AG04450 (cell line): Measurements from ENCODE around the gene SCO1. TPM values are rescaled to one million over a fixed set of nuclear protein-coding genes. Genes with fewer than 3 reads are reported as not detected.

ENCODE experiments used
- CTCF ChIA-PET: fragments of 300-600, 350-600 bp; formaldehyde crosslinking; extraction: SDS; loops from one replicate; lab custom pipeline; 2022; ENCODE audit warnings: antibody characterized with exemption, inconsistent platforms; lab: Charles Lee
- POLR2A ChIA-PET: fragments of 350-600 bp; formaldehyde crosslinking; extraction: SDS; loops from one replicate; lab custom pipeline; 2021; ENCODE audit warnings: antibody characterized with exemption, inconsistent platforms; lab: Yijun Ruan, JAX
- DNase-seq: peaks from one replicate; pipeline ENCODE4 v3.0.0-alpha.2; 2011; ENCODE audit warnings: low read depth, low spot score
- H3K27ac ChIP-seq: one replicate; pipeline ENCODE4 v1.5.1; 2012; ENCODE audit warnings: low read depth, low read length, control low read depth
- H3K27me3 ChIP-seq: one replicate; pipeline ENCODE4 v1.6.0; 2012; ENCODE audit warnings: low read length; ENCODE audit not compliant: control insufficient read depth, insufficient read depth
- H3K4me3 ChIP-seq: 2 replicates; pipeline ENCODE4 v1.5.1; 2011; ENCODE audit warnings: mild to moderate bottlenecking, low read depth, low read length, control low read depth
- H3K9me3 ChIP-seq: 2 replicates; pipeline ENCODE4 v1.5.1; 2012; ENCODE audit warnings: low read length; ENCODE audit not compliant: control insufficient read depth, insufficient read depth
- polyA plus RNA-seq: library from polyadenylated mRNA; depleted of rRNA; stranded (reverse); fragments of >200 nt; gene quantifications from 2 replicates; pipeline ENCODE4 v1.2.3, GENCODE V29; 2011
- TF ChIP-seq, protein P1 (sequence below): IDR thresholded peaks from 2 replicates; pipeline ENCODE4 v1.5.1; 2011; ENCODE audit warnings: low read depth, low read length, control low read depth, inconsistent platforms

SCO1 gene
- polyA plus RNA-seq, 1 experiment, result 28.5 TPM

DNA sequence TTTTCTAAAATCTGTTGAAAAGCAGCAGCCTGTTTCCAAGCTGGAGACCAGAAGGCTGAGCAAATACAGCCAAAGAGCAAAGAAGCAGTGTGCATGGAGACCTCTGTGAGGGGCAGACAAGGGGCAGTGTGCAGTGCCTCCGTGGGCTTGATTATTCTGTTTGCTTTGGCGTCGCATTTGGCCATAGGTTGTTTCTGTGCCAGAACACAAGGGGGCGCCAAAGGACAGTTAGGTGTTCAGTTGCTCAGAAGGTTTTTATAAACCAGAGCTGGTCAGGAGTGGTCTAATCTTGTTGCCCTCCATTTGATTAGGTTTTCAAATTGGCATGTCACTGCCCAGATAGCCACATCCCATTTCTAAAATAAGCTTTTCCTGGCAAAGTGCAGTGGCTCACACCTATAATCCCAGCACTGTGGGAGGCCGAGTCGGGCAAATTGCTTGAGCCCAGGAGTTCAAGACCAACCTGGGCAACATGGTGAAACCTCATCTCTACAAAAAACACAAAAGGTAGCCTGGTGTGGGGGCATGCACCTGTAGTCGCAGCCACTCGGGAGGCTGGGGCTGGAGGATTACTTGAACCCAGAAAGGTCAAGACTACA, 50.8 kb downstream of the SCO1 start:
- peak; percentile 49 for DNase-seq
- TF ChIP-seq, protein P1, sequence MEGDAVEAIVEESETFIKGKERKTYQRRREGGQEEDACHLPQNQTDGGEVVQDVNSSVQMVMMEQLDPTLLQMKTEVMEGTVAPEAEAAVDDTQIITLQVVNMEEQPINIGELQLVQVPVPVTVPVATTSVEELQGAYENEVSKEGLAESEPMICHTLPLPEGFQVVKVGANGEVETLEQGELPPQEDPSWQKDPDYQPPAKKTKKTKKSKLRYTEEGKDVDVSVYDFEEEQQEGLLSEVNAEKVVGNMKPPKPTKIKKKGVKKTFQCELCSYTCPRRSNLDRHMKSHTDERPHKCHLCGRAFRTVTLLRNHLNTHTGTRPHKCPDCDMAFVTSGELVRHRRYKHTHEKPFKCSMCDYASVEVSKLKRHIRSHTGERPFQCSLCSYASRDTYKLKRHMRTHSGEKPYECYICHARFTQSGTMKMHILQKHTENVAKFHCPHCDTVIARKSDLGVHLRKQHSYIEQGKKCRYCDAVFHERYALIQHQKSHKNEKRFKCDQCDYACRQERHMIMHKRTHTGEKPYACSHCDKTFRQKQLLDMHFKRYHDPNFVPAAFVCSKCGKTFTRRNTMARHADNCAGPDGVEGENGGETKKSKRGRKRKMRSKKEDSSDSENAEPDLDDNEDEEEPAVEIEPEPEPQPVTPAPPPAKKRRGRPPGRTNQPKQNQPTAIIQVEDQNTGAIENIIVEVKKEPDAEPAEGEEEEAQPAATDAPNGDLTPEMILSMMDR, result peak; percentile 94

DNA sequence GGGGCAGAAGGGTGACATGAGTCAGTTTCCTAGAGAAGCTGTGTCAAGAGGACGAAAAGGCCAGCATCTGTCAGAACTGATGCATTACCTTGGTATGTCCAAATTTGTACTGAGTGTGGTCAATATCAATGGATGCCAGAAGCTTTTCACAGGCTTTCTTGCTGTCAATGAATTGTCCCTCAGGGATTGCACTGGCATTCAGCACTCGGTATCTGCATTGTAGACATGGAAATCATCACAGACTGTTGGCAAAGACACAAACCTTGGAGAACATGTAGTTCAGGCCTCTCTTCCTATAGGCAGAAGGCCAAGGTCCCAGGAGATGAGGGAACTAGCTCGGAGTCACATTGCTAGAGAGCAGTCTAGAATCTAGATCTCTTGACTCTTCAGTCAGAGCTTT, 56.9 kb downstream of the SCO1 start:
- Histone ChIP-seq H3K9me3 (no peaks in the 10 kb centered on the region; the same call in 1 of the 2 replicates), H3K27ac (no peak overlapping the region), H3K27me3 (no peaks in the 10 kb centered on the region), H3K4me3 (no peak overlapping the region)
- CTCF ChIA-PET, result interaction anchor here (0.9 to 20.9 kb wide), 3 partner anchors 9 to 23 kb away, joined by 3 to 296 read pairs (median 138); no protein-coding TSS in a partner anchor
- no peak for DNase-seq
- POLR2A ChIA-PET, result no interaction called here
- TF ChIP-seq, protein P1, result no peak

More for the DNA sequence above, 50.8 kb downstream of the SCO1 start:
- no peaks in the 10 kb centered on the region for H3K9me3 ChIP-seq
- H3K4me3 ChIP-seq, result no peak overlapping the region
- H3K27ac ChIP-seq, result no peak overlapping the region
- no peaks in the 10 kb centered on the region for H3K27me3 ChIP-seq
- ChIA-PET CTCF (interaction anchor here (0.6 to 10.1 kb wide), 48 partner anchors 9 to 1758 kb away, joined by 3 to 138 read pairs (median 4); partner anchors contain the start of genes MYH3 and TMEM220), POLR2A (no interaction called here)

DNA sequence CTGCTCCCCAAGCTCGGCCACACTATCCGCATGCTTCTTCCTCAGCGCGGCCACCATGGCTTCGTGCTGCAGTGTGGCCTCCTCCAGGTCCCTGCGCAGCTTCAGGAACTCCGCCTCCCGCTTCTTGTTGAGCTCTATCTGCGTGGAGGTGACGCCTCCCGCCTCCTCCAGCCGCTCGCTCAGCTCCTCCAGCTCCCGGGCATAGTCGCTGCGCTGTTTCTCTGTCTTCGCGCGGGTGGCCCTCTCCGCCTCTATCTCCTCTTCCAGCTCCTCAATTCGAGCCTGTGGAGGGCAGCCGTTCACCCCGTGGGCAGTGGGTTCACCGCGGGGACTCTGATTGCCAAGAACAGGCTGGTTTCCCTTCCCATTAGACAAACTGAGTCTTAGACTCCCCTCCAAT, 59.2 kb downstream of the SCO1 start:
- Histone ChIP-seq H3K27ac (no peak overlapping the region), H3K4me3 (no peak overlapping the region), H3K9me3 (no peaks in the 10 kb centered on the region; the same call in 1 of the 2 replicates), H3K27me3 (no peaks in the 10 kb centered on the region)
- CTCF ChIA-PET, result interaction anchor here (0.7 to 20.9 kb wide), 4 partner anchors 8 to 84 kb away, joined by 3 to 296 read pairs (median 8); no protein-coding TSS in a partner anchor
- no peak for DNase-seq
- POLR2A ChIA-PET, result no interaction called here
- TF ChIP-seq, protein P1, result no peak

DNA sequence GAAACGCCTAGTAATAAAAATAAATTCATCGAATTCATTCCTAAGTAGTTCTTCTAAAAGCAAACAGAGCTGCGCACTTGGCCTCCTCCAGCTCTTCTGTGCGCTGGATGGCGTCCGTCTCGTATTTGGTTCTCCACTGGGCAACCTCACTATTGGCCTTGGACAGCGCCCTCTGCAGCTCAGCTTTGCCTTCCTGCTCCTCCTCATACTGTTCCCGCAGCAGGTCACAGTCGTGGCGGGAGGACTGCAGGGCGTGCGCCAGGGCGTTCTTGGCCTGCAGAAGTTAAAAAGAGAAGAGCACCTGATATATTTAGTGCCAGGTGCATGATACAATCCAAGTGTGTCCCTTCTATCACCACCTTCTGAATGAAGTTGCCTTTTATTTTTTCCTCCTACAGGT, 62.0 kb downstream of the SCO1 start:
- DNase-seq, result no peak
- Histone ChIP-seq H3K27ac (no peak overlapping the region), H3K27me3 (no peaks in the 10 kb centered on the region), H3K4me3 (no peak overlapping the region), H3K9me3 (no peaks in the 10 kb centered on the region; the same call in 1 of the 2 replicates)
- CTCF ChIA-PET, result interaction anchor here (1.3 to 20.9 kb wide), 3 partner anchors 8 to 102 kb away, joined by 3 to 296 read pairs (median 138); no protein-coding TSS in a partner anchor
- TF ChIP-seq, protein P1, result no peak
- POLR2A ChIA-PET, result no interaction called here

DNA sequence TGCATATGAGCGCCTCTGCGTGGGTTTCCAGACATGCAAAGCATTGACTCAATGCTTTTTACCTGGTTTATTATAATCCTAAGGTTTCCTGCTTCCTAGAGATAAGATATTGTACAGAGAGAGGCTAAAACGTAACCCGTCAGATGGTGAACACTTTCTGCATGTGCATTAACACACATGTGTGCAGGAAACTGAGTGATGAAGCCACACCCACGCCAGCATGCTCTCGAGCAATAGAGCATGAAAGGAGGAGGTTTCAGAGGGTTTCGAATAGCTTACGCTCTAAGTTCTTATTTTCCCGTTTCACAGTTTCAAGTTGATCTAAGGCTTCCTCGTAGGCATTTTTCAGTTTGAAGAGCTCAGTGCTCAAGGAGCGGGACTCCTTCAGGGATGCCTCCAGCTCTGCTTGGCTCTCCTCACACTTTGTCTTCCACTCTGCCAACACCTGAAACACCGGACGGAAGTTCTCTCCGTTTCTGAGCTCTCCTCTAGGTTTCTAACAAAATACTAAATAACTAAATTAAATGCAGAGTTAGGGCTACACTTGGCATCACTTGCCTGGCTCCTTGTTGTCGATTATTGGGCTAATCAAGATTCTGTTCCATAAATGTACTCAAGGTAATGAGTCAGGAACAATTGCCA, 63.5 kb downstream of the SCO1 start:
- H3K4me3 ChIP-seq, result no peak overlapping the region
- TF ChIP-seq, protein P1, result no peak
- DNase-seq, result no peak
- ChIA-PET CTCF (interaction anchor here (1.3 to 20.9 kb wide), 3 partner anchors 10 to 50 kb away, joined by 3 to 296 read pairs (median 138); no protein-coding TSS in a partner anchor), POLR2A (no interaction called here)
- H3K27me3 ChIP-seq, result no peaks in the 10 kb centered on the region
- no peak overlapping the region for H3K27ac ChIP-seq
- no peaks in the 10 kb centered on the region; the same call in 1 of the 2 replicates for H3K9me3 ChIP-seq
